CD4-positive, alpha-beta memory T cell (primary cell): ENCODE results near the gene EIF4E1B. TPM values are rescaled to one million over a fixed set of nuclear protein-coding genes. Genes with fewer than 3 reads are reported as not detected.
A peak's percentile ranks its signal among the peaks of the same experiment; 100 is the strongest.

Experiments used
- CTCF ChIA-PET: fragments of 350-600 bp; sonication (Branson Sonifier 250); formaldehyde crosslinking; loops from one replicate; lab custom pipeline; 2021; ENCODE audit warnings: inconsistent platforms; ENCODE audit not compliant: partially characterized antibody; lab: Charles Lee
- POLR2A ChIA-PET: fragments of 350-600 bp; sonication (Branson Sonifier 250); formaldehyde crosslinking; loops from one replicate; lab custom pipeline; 2021; ENCODE audit not compliant: partially characterized antibody; lab: Charles Lee
- DNase-seq, 5 donors: peaks; one replicate each; pipeline versions ENCODE4 v3.0.0 to v3.0.0-alpha.2; 2020 to 2022; ENCODE audit warnings: mixed read lengths in 1 of 5
- H3K27ac ChIP-seq: one replicate; pipeline ENCODE4 v1.7.0; 2013; ENCODE audit warnings: low read depth, low read length
- H3K27me3 ChIP-seq: 2 replicates; pipeline ENCODE4 v1.7.0; 2013; ENCODE audit warnings: mild to moderate bottlenecking, low read length, moderate library complexity; ENCODE audit not compliant: insufficient read depth
- H3K36me3 ChIP-seq: 2 replicates; pipeline ENCODE4 v1.7.0; 2013; ENCODE audit warnings: mild to moderate bottlenecking, low read length, moderate library complexity; ENCODE audit not compliant: insufficient read depth
- H3K4me1 ChIP-seq: 2 replicates; pipeline ENCODE4 v1.7.0; 2013; ENCODE audit warnings: mild to moderate bottlenecking, low read length, moderate library complexity; ENCODE audit not compliant: insufficient read depth
- H3K4me3 ChIP-seq, 2 donors: one replicate each; pipeline ENCODE4 v1.7.0; 2013; ENCODE audit warnings: low read length in 2 of 2, mild to moderate bottlenecking in 1 of 2
- H3K9me3 ChIP-seq, 2 donors: one replicate each; pipeline ENCODE4 v1.7.0; 2013; ENCODE audit warnings: low read length in 2 of 2, control low read depth in 1 of 2; ENCODE audit not compliant: control insufficient read depth in 1 of 2
- H3K27ac Mint-ChIP-seq, 7 donors: one replicate each; pipeline ENCODE4 v1.8.0; 2020 to 2021; ENCODE audit warnings: mixed read lengths in 7 of 7, mild to moderate bottlenecking in 6 of 7, inconsistent platforms in 3 of 7, moderate library complexity in 3 of 7
- H3K27me3 Mint-ChIP-seq, 2 donors: one replicate each; pipeline ENCODE4 v1.8.0; 2020 to 2021; ENCODE audit warnings: mixed read lengths in 2 of 2
- H3K36me3 Mint-ChIP-seq, 2 donors: one replicate each; pipeline ENCODE4 v1.8.0; 2020 to 2021; ENCODE audit warnings: mixed read lengths in 2 of 2, inconsistent platforms in 1 of 2, mild to moderate bottlenecking in 1 of 2
- H3K4me1 Mint-ChIP-seq, 4 donors: one replicate each; pipeline ENCODE4 v1.8.0; 2020 to 2021; ENCODE audit warnings: mixed read lengths in 4 of 4, mild to moderate bottlenecking in 1 of 4
- H3K4me3 Mint-ChIP-seq, 8 donors: one replicate each; pipeline ENCODE4 v1.8.0; 2020 to 2021; ENCODE audit warnings: mixed read lengths in 8 of 8, mild to moderate bottlenecking in 7 of 8, moderate library complexity in 6 of 8, inconsistent platforms in 3 of 8
- H3K9me3 Mint-ChIP-seq, 8 donors: one replicate each; pipeline ENCODE4 v1.8.0; 2020 to 2021; ENCODE audit warnings: mixed read lengths in 8 of 8, mild to moderate bottlenecking in 5 of 8, inconsistent platforms in 3 of 8, moderate library complexity in 1 of 8
- intact Hi-C: fragments of 100-400 bp; cut with micrococcal nuclease; formaldehyde crosslinking; loops from one replicate; pipeline ENCODE4 v1.15.1; 2023
- polyA plus RNA-seq, 2 donors: library from polyadenylated mRNA; unstranded; fragments of 300-500 nt; fragmentation: Illumina TruSeq; gene quantifications; one replicate each; pipeline ENCODE4 v1.2.3, GENCODE V29; 2021
- total RNA-seq, 2 experiments: library from RNA; stranded (reverse); gene quantifications; one replicate each; pipeline ENCODE4 v1.2.3, GENCODE V29; 2021

EIF4E1B gene
- total and polyA plus RNA-seq, 4 experiments from 2014 or later: not detected

- Histone ChIP-seq H3K27me3 (peaks cover 9% of the 10 kb centered on the region), H3K4me3 (no peak overlapping the region), H3K4me1 (no peaks in the 10 kb centered on the region), H3K27ac (no peak overlapping the region), H3K9me3 (no peaks in the 10 kb centered on the region), H3K36me3 (no peaks in the 10 kb centered on the region)
- no peak overlapping the region for H3K4me3 Mint-ChIP-seq
- ChIA-PET POLR2A (no interaction called here), CTCF (interaction anchor here (1.1 kb wide), 1 partner anchor 19 kb away, joined by 3 read pairs; no protein-coding TSS in a partner anchor)
- H3K27me3 Mint-ChIP-seq: peaks cover 35 to 58% of the 10 kb centered on the region in 2 donors
- peaks cover 0 to 2% of the 10 kb centered on the region in 2 donors for H3K36me3 Mint-ChIP-seq
- peaks cover 2 to 14% (median 10%) of the 10 kb centered on the region in 8 donors for H3K9me3 Mint-ChIP-seq
- intact Hi-C loops: no loop called here
- no peak for DNase-seq
- no peak overlapping the region for H3K27ac Mint-ChIP-seq
- no peaks in the 10 kb centered on the region for H3K4me1 Mint-ChIP-seq
Measured at GRCh38 chr5:176680226-176680563, 49.7 kb downstream of the EIF4E1B start.

GRCh38 chr5:176682016-176682531, 51.6 kb downstream of the EIF4E1B start:
- H3K36me3 ChIP-seq: no peaks in the 10 kb centered on the region
- H3K27ac Mint-ChIP-seq: peak overlapping the region in 1 of 7 donors; percentile 55
- H3K9me3 Mint-ChIP-seq: peaks cover 2 to 24% (median 20%) of the 10 kb centered on the region in 8 donors
- ChIA-PET POLR2A (no interaction called here), CTCF (no interaction called here)
- H3K36me3 Mint-ChIP-seq: peaks cover 0 to 2% of the 10 kb centered on the region in 2 donors
- peaks cover 35 to 56% of the 10 kb centered on the region in 2 donors for H3K27me3 Mint-ChIP-seq
- no peaks in the 10 kb centered on the region for H3K4me1 ChIP-seq
- no peaks in the 10 kb centered on the region for H3K4me1 Mint-ChIP-seq
- no peak for DNase-seq
- intact Hi-C loops: no loop called here
- H3K9me3 ChIP-seq: no peaks in the 10 kb centered on the region
- no peak overlapping the region for H3K27ac ChIP-seq
- no peak overlapping the region for H3K4me3 Mint-ChIP-seq
- peaks cover 9% of the 10 kb centered on the region for H3K27me3 ChIP-seq
- no peak overlapping the region for H3K4me3 ChIP-seq

GRCh38 chr5:176685010-176685409, 54.5 kb downstream of the EIF4E1B start:
- ChIA-PET CTCF (no interaction called here), POLR2A (no interaction called here)
- no peak overlapping the region for H3K4me3 Mint-ChIP-seq
- DNase-seq: no peak
- H3K27ac Mint-ChIP-seq: no peak overlapping the region
- H3K36me3 Mint-ChIP-seq: peaks cover 0 to 3% of the 10 kb centered on the region in 2 donors
- no peak overlapping the region for H3K27ac ChIP-seq
- no peaks in the 10 kb centered on the region for H3K36me3 ChIP-seq
- no peaks in the 10 kb centered on the region for H3K9me3 ChIP-seq
- no peaks in the 10 kb centered on the region for H3K4me1 ChIP-seq
- H3K4me1 Mint-ChIP-seq: no peaks in the 10 kb centered on the region
- H3K4me3 ChIP-seq: no peak overlapping the region
- intact Hi-C loops: no loop called here
- H3K27me3 ChIP-seq: no peaks in the 10 kb centered on the region
- peaks cover 30 to 39% of the 10 kb centered on the region in 2 donors for H3K27me3 Mint-ChIP-seq
- peaks cover 2 to 38% (median 20%) of the 10 kb centered on the region in 8 donors for H3K9me3 Mint-ChIP-seq

GRCh38 chr5:176687247-176687646, 56.8 kb downstream of the EIF4E1B start:
- Mint-ChIP-seq H3K27ac (no peak overlapping the region), H3K4me1 (no peaks in the 10 kb centered on the region), H3K36me3 (peaks cover 0 to 3% of the 10 kb centered on the region in 2 donors), H3K9me3 (peaks cover 2 to 38% (median 21%) of the 10 kb centered on the region in 8 donors), H3K27me3 (peaks cover 35 to 44% of the 10 kb centered on the region in 2 donors), H3K4me3 (no peak overlapping the region)
- H3K27me3 ChIP-seq: no peaks in the 10 kb centered on the region
- intact Hi-C loops: no loop called here
- no peaks in the 10 kb centered on the region for H3K4me1 ChIP-seq
- H3K36me3 ChIP-seq: no peaks in the 10 kb centered on the region
- ChIA-PET POLR2A (no interaction called here), CTCF (no interaction called here)
- DNase-seq: no peak
- H3K27ac ChIP-seq: no peak overlapping the region
- no peak overlapping the region for H3K4me3 ChIP-seq
- no peaks in the 10 kb centered on the region for H3K9me3 ChIP-seq

- intact Hi-C loops: no loop called here
- H3K9me3 ChIP-seq: no peaks in the 10 kb centered on the region
- peaks cover under 1% of the 10 kb centered on the region for H3K4me1 ChIP-seq
- POLR2A ChIA-PET: no interaction called here
- no peaks in the 10 kb centered on the region for H3K36me3 ChIP-seq
- CTCF ChIA-PET: no interaction called here
- no peaks in the 10 kb centered on the region for H3K27me3 ChIP-seq
- H3K4me3 ChIP-seq: no peak overlapping the region
- Mint-ChIP-seq H3K36me3 (peaks cover 0 to 3% of the 10 kb centered on the region in 2 donors), H3K4me1 (no peaks in the 10 kb centered on the region), H3K4me3 (no peak overlapping the region), H3K27ac (no peak overlapping the region), H3K9me3 (peaks cover 2 to 38% (median 21%) of the 10 kb centered on the region in 8 donors), H3K27me3 (peaks cover 33 to 41% of the 10 kb centered on the region in 2 donors)
- no peak overlapping the region for H3K27ac ChIP-seq
- DNase-seq: no peak
Measured at GRCh38 chr5:176687881-176688280, 57.4 kb downstream of the EIF4E1B start.

GRCh38 chr5:176690911-176691310, 60.4 kb downstream of the EIF4E1B start:
- Mint-ChIP-seq H3K36me3 (peaks cover 0 to 1% of the 10 kb centered on the region in 2 donors), H3K4me3 (no peak overlapping the region), H3K4me1 (no peaks in the 10 kb centered on the region), H3K9me3 (peaks cover 0 to 21% (median 2%) of the 10 kb centered on the region in 8 donors), H3K27ac (no peak overlapping the region), H3K27me3 (peaks cover 43 to 49% of the 10 kb centered on the region in 2 donors)
- POLR2A ChIA-PET: no interaction called here
- no peaks in the 10 kb centered on the region for H3K36me3 ChIP-seq
- H3K27ac ChIP-seq: no peak overlapping the region
- no peak overlapping the region for H3K4me3 ChIP-seq
- no peaks in the 10 kb centered on the region for H3K27me3 ChIP-seq
- peaks cover 3% of the 10 kb centered on the region for H3K4me1 ChIP-seq
- DNase-seq: no peak
- H3K9me3 ChIP-seq: no peaks in the 10 kb centered on the region
- CTCF ChIA-PET: no interaction called here
- intact Hi-C loops: no loop called here

GRCh38 chr5:176691524-176691923, 61.0 kb downstream of the EIF4E1B start:
- Mint-ChIP-seq H3K4me1 (no peaks in the 10 kb centered on the region), H3K36me3 (peaks cover 0 to 1% of the 10 kb centered on the region in 2 donors), H3K9me3 (peaks cover 0 to 19% (median 1%) of the 10 kb centered on the region in 8 donors), H3K4me3 (no peak overlapping the region), H3K27ac (no peak overlapping the region), H3K27me3 (peaks cover 42 to 52% of the 10 kb centered on the region in 2 donors)
- no peaks in the 10 kb centered on the region for H3K36me3 ChIP-seq
- intact Hi-C loops: no loop called here
- no peaks in the 10 kb centered on the region for H3K9me3 ChIP-seq
- CTCF ChIA-PET: interaction anchor here (0.8 kb wide), 1 partner anchor 118 kb away, joined by 3 read pairs; no protein-coding TSS in a partner anchor
- no peak for DNase-seq
- no peaks in the 10 kb centered on the region for H3K27me3 ChIP-seq
- H3K4me3 ChIP-seq: no peak overlapping the region
- H3K27ac ChIP-seq: no peak overlapping the region
- H3K4me1 ChIP-seq: peaks cover 3% of the 10 kb centered on the region
- POLR2A ChIA-PET: no interaction called here
